Activated T-helper 2 cell treated with anti-CD3 and anti-CD28 coated beads, Interferon-gamma antibody, Interleukin-2, Interleukin-4, amounts not matched to agents 10 μg/mL and 5 μg/mL and 100 μg/mL, durations not matched to agents 14 hours and 24 hours and 36 hours (primary cell): ENCODE measurements around the gene TAS2R9. TPM values are rescaled to one million over a fixed set of nuclear protein-coding genes. Genes with fewer than 3 reads are reported as not detected.

ENCODE experiments used
- DNase-seq: peaks from one replicate; pipeline ENCODE4 v3.0.0; 2021; ENCODE audit warnings: low spot score
- H3K27ac Mint-ChIP-seq: one replicate; pipeline ENCODE4 v1.8.0; 2021; ENCODE audit warnings: mixed read lengths
- H3K27me3 Mint-ChIP-seq: one replicate; pipeline ENCODE4 v1.8.0; 2021; ENCODE audit warnings: low read depth, mixed read lengths
- H3K36me3 Mint-ChIP-seq: one replicate; pipeline ENCODE4 v1.8.0; 2021; ENCODE audit warnings: low read depth, mixed read lengths
- H3K4me1 Mint-ChIP-seq: one replicate; pipeline ENCODE4 v1.8.0; 2021; ENCODE audit warnings: low read depth, mixed read lengths
- H3K4me3 Mint-ChIP-seq: one replicate; pipeline ENCODE4 v1.8.0; 2021; ENCODE audit warnings: low read depth, mild to moderate bottlenecking, moderate library complexity, mixed read lengths
- H3K9me3 Mint-ChIP-seq: one replicate; pipeline ENCODE4 v1.8.0; 2021; ENCODE audit warnings: mixed read lengths
- intact Hi-C: fragments of 100-400 bp; cut with micrococcal nuclease; formaldehyde crosslinking; loops from one replicate; pipeline ENCODE4 v1.15.1; 2023
- total RNA-seq: library from RNA; stranded (reverse); gene quantifications from 2 replicates; pipeline ENCODE4 v1.2.3, GENCODE V29; 2022

TAS2R9 gene
- total RNA-seq: not detected in 2 replicates

GRCh38 chr12:10810068-10810467, at the start of gene TAS2R9:
TAS2R9 (minus strand) TSS chr12:10810168; CDS start chr12:10810075, 93 bp downstream.
- Mint-ChIP-seq H3K9me3 (no peaks in the 10 kb centered on the region), H3K36me3 (no peaks in the 10 kb centered on the region), H3K4me1 (no peaks in the 10 kb centered on the region), H3K27ac (no peak within 1 kb of the TSS), H3K4me3 (no peak within 1 kb of the TSS), H3K27me3 (peaks cover 19% of the 10 kb centered on the region)
- intact Hi-C loops: no loop called here
- DNase-seq: no peak

GRCh38 chr12:10855807-10856206, 45.8 kb upstream of the TAS2R9 start:
- intact Hi-C loops: no loop called here
- Mint-ChIP-seq H3K4me1 (peaks cover 12% of the 10 kb centered on the region), H3K9me3 (peaks cover 48% of the 10 kb centered on the region), H3K27me3 (no peaks in the 10 kb centered on the region), H3K27ac (no peak overlapping the region), H3K4me3 (no peak overlapping the region), H3K36me3 (peaks cover 49% of the 10 kb centered on the region)
- DNase-seq: no peak

- no peak overlapping the region for H3K27ac Mint-ChIP-seq
- H3K4me3 Mint-ChIP-seq: no peak overlapping the region
- peaks cover 30% of the 10 kb centered on the region for H3K4me1 Mint-ChIP-seq
- peaks cover 32% of the 10 kb centered on the region for H3K9me3 Mint-ChIP-seq
- no peaks in the 10 kb centered on the region for H3K27me3 Mint-ChIP-seq
- intact Hi-C loops: no loop called here
- peaks cover 40% of the 10 kb centered on the region for H3K36me3 Mint-ChIP-seq
- no peak for DNase-seq
These were observed 43.8 kb upstream of the TAS2R9 start for GRCh38 chr12:10853776-10854175.

GRCh38 chr12:10851243-10851858, 41.4 kb upstream of the TAS2R9 start:
- no peak for DNase-seq
- Mint-ChIP-seq H3K36me3 (peaks cover 22% of the 10 kb centered on the region), H3K27ac (no peak overlapping the region), H3K27me3 (no peaks in the 10 kb centered on the region), H3K9me3 (peaks cover 8% of the 10 kb centered on the region), H3K4me3 (no peak overlapping the region), H3K4me1 (peaks cover 32% of the 10 kb centered on the region)
- intact Hi-C loops: no loop called here

GRCh38 chr12:10849425-10849878, 39.5 kb upstream of the TAS2R9 start, which contains the start of gene PRR4:
PRR4 (minus strand) TSS chr12:10849475; CDS start chr12:10849437, 38 bp downstream.
- intact Hi-C loops: no loop called here
- Mint-ChIP-seq H3K9me3 (no peaks in the 10 kb centered on the region), H3K4me3 (no peak within 1 kb of the TSS), H3K27ac (no peak within 1 kb of the TSS), H3K27me3 (no peaks in the 10 kb centered on the region), H3K36me3 (peaks cover 15% of the 10 kb centered on the region), H3K4me1 (peaks cover 32% of the 10 kb centered on the region)
- peak; percentile 34 for DNase-seq

GRCh38 chr12:10847744-10848143, 37.8 kb upstream of the TAS2R9 start:
- no peak overlapping the region for H3K4me3 Mint-ChIP-seq
- peaks cover 32% of the 10 kb centered on the region for H3K4me1 Mint-ChIP-seq
- H3K9me3 Mint-ChIP-seq: no peaks in the 10 kb centered on the region
- peaks cover 15% of the 10 kb centered on the region for H3K36me3 Mint-ChIP-seq
- no peak for DNase-seq
- H3K27me3 Mint-ChIP-seq: no peaks in the 10 kb centered on the region
- no peak overlapping the region for H3K27ac Mint-ChIP-seq
- intact Hi-C loops: no loop called here

- intact Hi-C loops: no loop called here
- H3K36me3 Mint-ChIP-seq: peaks cover 4% of the 10 kb centered on the region
- H3K27ac Mint-ChIP-seq: no peak overlapping the region
- H3K27me3 Mint-ChIP-seq: no peaks in the 10 kb centered on the region
- DNase-seq: no peak
- H3K4me3 Mint-ChIP-seq: no peak overlapping the region
- H3K4me1 Mint-ChIP-seq: no peaks in the 10 kb centered on the region
- H3K9me3 Mint-ChIP-seq: no peaks in the 10 kb centered on the region
These were observed 32.9 kb upstream of the TAS2R9 start for GRCh38 chr12:10842862-10843261.

- Mint-ChIP-seq H3K4me3 (no peak overlapping the region), H3K36me3 (no peaks in the 10 kb centered on the region), H3K4me1 (no peaks in the 10 kb centered on the region), H3K27me3 (no peaks in the 10 kb centered on the region), H3K27ac (no peak overlapping the region), H3K9me3 (no peaks in the 10 kb centered on the region)
- intact Hi-C loops: no loop called here
- no peak for DNase-seq
These were observed 28.5 kb upstream of the TAS2R9 start for GRCh38 chr12:10838461-10838860.

GRCh38 chr12:10829994-10830393, 20.0 kb upstream of the TAS2R9 start:
- intact Hi-C loops: no loop called here
- Mint-ChIP-seq H3K4me1 (no peaks in the 10 kb centered on the region), H3K36me3 (no peaks in the 10 kb centered on the region), H3K27me3 (peaks cover 3% of the 10 kb centered on the region), H3K9me3 (no peaks in the 10 kb centered on the region), H3K27ac (no peak overlapping the region), H3K4me3 (no peak overlapping the region)
- DNase-seq: no peak

GRCh38 chr12:10826258-10826657, 16.3 kb upstream of the TAS2R9 start, which contains the start of gene TAS2R10:
TAS2R10 (minus strand) TSS chr12:10826358; CDS start chr12:10826269, 89 bp downstream.
- intact Hi-C loops: no loop called here
- H3K27ac Mint-ChIP-seq: no peak within 1 kb of the TSS
- H3K27me3 Mint-ChIP-seq: peaks cover 3% of the 10 kb centered on the region
- no peaks in the 10 kb centered on the region for H3K36me3 Mint-ChIP-seq
- H3K4me1 Mint-ChIP-seq: no peaks in the 10 kb centered on the region
- no peaks in the 10 kb centered on the region for H3K9me3 Mint-ChIP-seq
- no peak for DNase-seq
- H3K4me3 Mint-ChIP-seq: no peak within 1 kb of the TSS

- no peak overlapping the region for H3K27ac Mint-ChIP-seq
- intact Hi-C loops: no loop called here
- DNase-seq: no peak
- H3K27me3 Mint-ChIP-seq: peaks cover 3% of the 10 kb centered on the region
- no peaks in the 10 kb centered on the region for H3K36me3 Mint-ChIP-seq
- H3K4me3 Mint-ChIP-seq: no peak overlapping the region
- H3K9me3 Mint-ChIP-seq: no peaks in the 10 kb centered on the region
- H3K4me1 Mint-ChIP-seq: no peaks in the 10 kb centered on the region
These were observed 15.0 kb upstream of the TAS2R9 start for GRCh38 chr12:10824957-10825356.

GRCh38 chr12:10811883-10812536, 2.0 kb upstream of the TAS2R9 start:
- no peak for DNase-seq
- peaks cover 19% of the 10 kb centered on the region for H3K27me3 Mint-ChIP-seq
- no peaks in the 10 kb centered on the region for H3K4me1 Mint-ChIP-seq
- H3K27ac Mint-ChIP-seq: no peak overlapping the region
- no peaks in the 10 kb centered on the region for H3K36me3 Mint-ChIP-seq
- H3K9me3 Mint-ChIP-seq: no peaks in the 10 kb centered on the region
- no peak overlapping the region for H3K4me3 Mint-ChIP-seq
- intact Hi-C loops: no loop called here

- Mint-ChIP-seq H3K36me3 (no peaks in the 10 kb centered on the region), H3K27me3 (peaks cover 16% of the 10 kb centered on the region), H3K27ac (no peak within 1 kb of the TSS), H3K4me3 (no peak within 1 kb of the TSS), H3K9me3 (no peaks in the 10 kb centered on the region), H3K4me1 (no peaks in the 10 kb centered on the region)
- no peak for DNase-seq
- intact Hi-C loops: no loop called here
These were observed 2.8 kb downstream of the TAS2R9 start, which contains the start of gene TAS2R8 for GRCh38 chr12:10807186-10807585. TAS2R8 (minus strand) TSS chr12:10807286; CDS start chr12:10806980, 306 bp downstream.
